Hair follicle dermal papilla cell (primary cell): Measurements from ENCODE around the gene UCK2. TPM values are rescaled to one million over a fixed set of nuclear protein-coding genes. Genes with fewer than 3 reads are reported as not detected.

Source experiments
- total RNA-seq: library from RNA; depleted of rRNA; stranded (reverse); fragments of >200 nt; gene quantifications from 2 replicates; pipeline ENCODE4 v1.2.3, GENCODE V29; 2012

Gene UCK2
- total RNA-seq, result 123 and 132 TPM in 2 replicates

DNA sequence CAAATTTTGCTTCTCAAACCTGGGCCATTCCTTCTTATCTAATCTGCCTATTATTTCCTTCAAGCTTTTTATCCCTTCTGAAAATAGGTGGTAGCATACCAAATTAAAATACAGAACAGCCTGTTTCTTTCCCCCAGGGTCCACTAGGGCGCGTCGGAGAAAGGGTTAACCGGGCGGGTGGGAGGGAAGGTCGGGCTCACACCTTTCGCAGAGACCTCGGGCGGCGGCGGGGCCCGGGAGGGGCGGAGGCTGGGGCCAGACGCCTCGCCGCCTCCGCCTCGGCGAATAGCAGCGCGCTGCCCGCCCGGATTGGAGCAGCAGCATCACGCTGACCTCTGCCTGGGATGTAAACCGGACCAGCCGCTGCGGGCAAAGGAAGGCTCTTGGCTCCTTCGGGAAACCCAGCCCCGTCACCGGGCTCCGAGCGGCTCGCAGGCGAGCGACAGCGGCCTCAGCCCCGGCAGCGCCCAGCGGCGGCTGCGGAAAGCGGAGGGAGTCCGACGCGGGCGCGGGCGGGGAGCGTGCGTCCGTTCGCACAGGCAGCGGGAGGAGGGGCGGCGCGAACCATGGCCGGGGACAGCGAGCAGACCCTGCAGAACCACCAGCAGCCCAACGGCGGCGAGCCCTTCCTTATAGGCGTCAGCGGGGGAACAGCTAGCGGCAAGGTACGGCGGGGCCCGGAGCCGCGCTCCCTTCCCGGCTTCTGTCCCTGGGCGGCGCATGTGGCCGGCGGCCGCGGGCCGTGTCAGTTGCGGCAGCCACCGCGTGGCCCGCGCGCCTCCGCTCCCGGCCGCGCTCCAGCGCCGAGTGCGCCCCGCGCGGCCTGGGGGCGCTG, at the start of gene UCK2:
UCK2 (plus strand) TSS at position 347 of the 835 bp plus-strand sequence; CDS start at position 567, 220 bp downstream.

Other genes starting within 250 kb of the UCK2 start
- gene MGST3, start 196.4 kb upstream of the UCK2 start, total RNA-seq, result 178 and 193 TPM in 2 replicates
- gene ALDH9A1, start 129.1 kb upstream of the UCK2 start, total RNA-seq, result 87.9 and 99.8 TPM in 2 replicates
- gene TMCO1, start 58.7 kb upstream of the UCK2 start, total RNA-seq, result 64.5 and 65.4 TPM in 2 replicates